Gastrocnemius medialis (tissue), 4 donors: Measurements from ENCODE around the gene TTC28. TPM values are rescaled to one million over a fixed set of nuclear protein-coding genes. Genes with fewer than 3 reads are reported as not detected.

Experiments
- ATAC-seq, 2 donors: fragments of 150-250 bp; one replicate each; pipeline ENCODE4 v1.9.1; 2016
- DNase-seq, 2 donors: peaks; one replicate each; pipeline ENCODE4 v3.0.0-alpha.2; 2019
- H3K27ac ChIP-seq, 4 donors: fragments of 200-600 bp; sonication (generic); 1 replicate in 1 of 4; 2 replicates in 3 of 4; pipeline ENCODE4 v1.5.1; 2016 to 2018; ENCODE audit warnings: mild to moderate bottlenecking in 2 of 4, moderate library complexity in 1 of 4
- H3K27me3 ChIP-seq, 3 donors: fragments of 200-600 bp; sonication (generic) in 2 of 3; 1 replicate in 1 of 3; 2 replicates in 2 of 3; pipeline versions ENCODE4 v1.5.1 to v1.6.0; 2016 to 2019; ENCODE audit warnings: mild to moderate bottlenecking in 1 of 3, moderate library complexity in 1 of 3
- H3K36me3 ChIP-seq, 2 donors: fragments of 200-600 bp; sonication (generic) in 1 of 2; one replicate each; pipeline ENCODE4 v1.5.1; 2017 to 2018
- H3K4me1 ChIP-seq, 2 donors: fragments of 200-600 bp; sonication (generic) in 1 of 2; one replicate each; pipeline ENCODE4 v1.5.1; 2016 to 2017; ENCODE audit warnings: mild to moderate bottlenecking in 2 of 2
- H3K4me3 ChIP-seq, 4 donors: fragments of 200-600 bp; sonication (generic) in 3 of 4; 1 replicate in 1 of 4; 2 replicates in 3 of 4; pipeline ENCODE4 v1.5.1; 2016 to 2019; ENCODE audit warnings: mild to moderate bottlenecking in 2 of 4
- H3K9me3 ChIP-seq, 3 donors: fragments of 200-600 bp; sonication (generic) in 2 of 3; 1 replicate in 1 of 3; 2 replicates in 2 of 3; pipeline ENCODE4 v1.5.1; 2016 to 2019
- POLR2A ChIP-seq, 2 donors: fragments of 450-650 bp; IDR thresholded peaks; one replicate each; pipeline ENCODE4 v1.6.1; 2017; ENCODE audit warnings: antibody characterized with exemption in 2 of 2, mild to moderate bottlenecking in 2 of 2, moderate library complexity in 2 of 2
- in situ Hi-C, 4 donors: fragments of 200-750 bp; cut with MboI; loops; one replicate each; pipeline versions ENCODE4 v1.15.0 to v1.8.0; 2017; ENCODE audit warnings: low sequenced_read_pairs in 4 of 4
- intact Hi-C: fragments of 100-400 bp; cut with DNase I; formaldehyde crosslinking; loops from one replicate; pipeline ENCODE4 v1.15.1; 2023; ENCODE audit warnings: low total_unique reads
- total RNA-seq, 4 donors: library from RNA; depleted of rRNA; stranded (reverse); fragments of >200 nt; gene quantifications; one replicate each; pipeline versions ENCODE4 v1.1.0 to v1.2.3, GENCODE V29; 2016
- TF ChIP-seq, protein P1 (sequence below), 5 experiments: fragments of 450-650 bp in 3 of 5; fragments of 200-600 bp in 2 of 5; sonication (generic) in 2 of 5; IDR thresholded peaks in 4 of 5; conservative IDR thresholded peaks in 1 of 5; 1 replicate in 4 of 5; 2 replicates in 1 of 5; pipeline ENCODE4 v1.5.1; 2016 to 2019; ENCODE audit warnings: antibody characterized with exemption in 5 of 5, mild to moderate bottlenecking in 3 of 5, moderate library complexity in 3 of 5

Gene TTC28
- total RNA-seq, 4 donors from 2014 or later = 6.3 to 18.1 (median 8.4) TPM

DNA sequence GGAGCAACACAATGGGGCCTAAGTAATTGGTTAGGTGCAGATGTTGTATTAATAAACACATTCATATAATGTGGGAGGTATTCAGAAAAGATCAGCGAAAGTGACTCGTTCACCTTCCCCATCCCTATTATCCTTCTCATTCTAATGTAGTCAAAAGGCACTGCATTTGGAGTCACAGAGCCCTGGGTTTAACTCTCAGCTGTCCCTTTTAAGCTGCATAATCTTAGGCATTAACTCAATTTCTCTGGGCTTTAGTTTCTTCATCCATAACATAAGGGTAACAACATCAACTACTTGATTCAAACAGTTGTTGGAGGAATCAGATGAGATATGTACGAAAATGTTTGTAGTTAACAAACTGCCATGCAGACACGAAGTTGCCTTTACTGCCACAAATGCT, 573.0 kb downstream of the TTC28 start:
- no peaks in the 10 kb centered on the region for H3K9me3 ChIP-seq
- ATAC-seq (no peak), DNase-seq (no peak)
- H3K27me3 ChIP-seq = no peaks in the 10 kb centered on the region
- H3K27ac ChIP-seq = no peak overlapping the region
- TF ChIP-seq, protein P1, sequence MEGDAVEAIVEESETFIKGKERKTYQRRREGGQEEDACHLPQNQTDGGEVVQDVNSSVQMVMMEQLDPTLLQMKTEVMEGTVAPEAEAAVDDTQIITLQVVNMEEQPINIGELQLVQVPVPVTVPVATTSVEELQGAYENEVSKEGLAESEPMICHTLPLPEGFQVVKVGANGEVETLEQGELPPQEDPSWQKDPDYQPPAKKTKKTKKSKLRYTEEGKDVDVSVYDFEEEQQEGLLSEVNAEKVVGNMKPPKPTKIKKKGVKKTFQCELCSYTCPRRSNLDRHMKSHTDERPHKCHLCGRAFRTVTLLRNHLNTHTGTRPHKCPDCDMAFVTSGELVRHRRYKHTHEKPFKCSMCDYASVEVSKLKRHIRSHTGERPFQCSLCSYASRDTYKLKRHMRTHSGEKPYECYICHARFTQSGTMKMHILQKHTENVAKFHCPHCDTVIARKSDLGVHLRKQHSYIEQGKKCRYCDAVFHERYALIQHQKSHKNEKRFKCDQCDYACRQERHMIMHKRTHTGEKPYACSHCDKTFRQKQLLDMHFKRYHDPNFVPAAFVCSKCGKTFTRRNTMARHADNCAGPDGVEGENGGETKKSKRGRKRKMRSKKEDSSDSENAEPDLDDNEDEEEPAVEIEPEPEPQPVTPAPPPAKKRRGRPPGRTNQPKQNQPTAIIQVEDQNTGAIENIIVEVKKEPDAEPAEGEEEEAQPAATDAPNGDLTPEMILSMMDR (IDR thresholded peaks at IDR 0.05 in 4 of 5, conservative IDR thresholded peaks at IDR 0.05 in 1 of 5) = no peak
- no peak for TF ChIP-seq POLR2A (IDR thresholded peaks at IDR 0.05)
- H3K36me3 ChIP-seq = no peaks in the 10 kb centered on the region
- no peak overlapping the region for H3K4me3 ChIP-seq
- in situ Hi-C loops = no loop called here
- no peaks in the 10 kb centered on the region for H3K4me1 ChIP-seq
- intact Hi-C loops = no loop called here

DNA sequence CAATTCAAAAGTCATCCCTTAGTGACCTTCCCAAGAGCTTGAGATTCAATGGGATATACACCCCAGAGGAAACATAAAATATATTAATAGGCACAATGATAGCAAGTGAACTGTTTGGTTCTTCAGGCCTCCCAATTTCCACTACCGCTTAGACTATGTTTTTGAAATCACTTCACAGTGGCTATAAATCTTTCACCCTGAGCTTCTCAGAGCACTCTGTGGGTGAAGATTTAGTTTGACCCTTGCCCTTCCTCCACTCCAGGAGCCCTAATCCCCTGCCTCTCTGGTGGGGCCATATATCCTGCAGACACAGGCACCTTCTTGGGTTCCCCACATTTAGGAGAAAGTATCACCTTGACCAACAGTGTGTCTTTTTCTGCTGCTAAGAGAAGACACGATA, 573.7 kb downstream of the TTC28 start:
- in situ Hi-C loops (no loop called here), intact Hi-C loops (no loop called here)
- Histone ChIP-seq H3K27me3 (no peaks in the 10 kb centered on the region), H3K27ac (no peak overlapping the region), H3K4me1 (no peaks in the 10 kb centered on the region), H3K4me3 (no peak overlapping the region), H3K9me3 (no peaks in the 10 kb centered on the region), H3K36me3 (no peaks in the 10 kb centered on the region)
- ATAC-seq (no peak), DNase-seq (no peak)
- TF ChIP-seq POLR2A (IDR thresholded peaks at IDR 0.05) = no peak
- TF ChIP-seq, protein P1 (IDR thresholded peaks at IDR 0.05 in 4 of 5, conservative IDR thresholded peaks at IDR 0.05 in 1 of 5) = no peak

DNA sequence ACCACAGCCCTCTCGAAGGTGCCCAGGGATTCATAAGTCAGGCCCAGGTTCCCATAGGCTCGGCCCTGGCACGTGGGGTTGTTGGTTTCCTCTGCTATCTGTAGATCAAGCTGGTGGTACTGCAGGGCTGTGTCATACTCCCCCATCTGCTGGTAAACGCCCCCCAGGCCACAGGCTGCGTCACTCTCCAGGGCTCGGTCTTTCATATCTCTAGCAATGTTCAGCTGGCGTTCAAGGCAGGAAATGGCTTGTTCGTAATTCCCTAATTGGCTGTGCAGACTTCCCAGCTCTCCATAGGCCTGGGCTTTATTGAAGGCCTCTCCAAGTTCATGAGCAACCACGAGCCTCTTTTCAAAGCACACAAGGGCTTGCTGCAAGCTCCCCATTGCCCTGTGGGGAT, 574.2 kb downstream of the TTC28 start:
- Histone ChIP-seq H3K4me3 (no peak overlapping the region), H3K4me1 (no peaks in the 10 kb centered on the region), H3K9me3 (no peaks in the 10 kb centered on the region), H3K27ac (no peak overlapping the region), H3K36me3 (no peaks in the 10 kb centered on the region), H3K27me3 (no peaks in the 10 kb centered on the region)
- intact Hi-C loops = no loop called here
- in situ Hi-C loops = no loop called here
- TF ChIP-seq POLR2A (IDR thresholded peaks at IDR 0.05) = no peak
- TF ChIP-seq, protein P1 (IDR thresholded peaks at IDR 0.05 in 4 of 5, conservative IDR thresholded peaks at IDR 0.05 in 1 of 5) = no peak
- DNase-seq (no peak), ATAC-seq (no peak)

DNA sequence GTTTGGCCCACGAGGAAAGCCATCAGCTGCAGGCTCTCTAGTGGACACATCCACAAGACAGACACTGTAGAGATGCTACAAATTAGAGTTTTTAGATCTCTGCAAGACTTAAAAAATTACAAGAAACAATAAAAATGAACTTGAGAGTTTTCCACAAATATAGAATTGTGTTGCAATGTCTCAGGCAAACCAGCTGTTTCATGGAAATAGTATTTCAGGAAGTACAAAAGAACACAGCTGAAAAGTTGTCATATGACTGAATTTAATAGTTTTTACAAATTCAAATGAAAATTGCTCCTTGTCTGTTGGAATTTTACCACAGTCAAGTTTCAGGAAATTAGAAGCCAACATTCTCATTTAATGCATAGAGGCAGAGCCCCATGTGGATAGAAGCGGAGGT, 576.0 kb downstream of the TTC28 start:
- H3K27me3 ChIP-seq = no peaks in the 10 kb centered on the region
- no peaks in the 10 kb centered on the region for H3K4me1 ChIP-seq
- H3K4me3 ChIP-seq = no peak overlapping the region
- intact Hi-C loops = no loop called here
- TF ChIP-seq POLR2A (IDR thresholded peaks at IDR 0.05) = no peak
- TF ChIP-seq, protein P1 (IDR thresholded peaks at IDR 0.05 in 4 of 5, conservative IDR thresholded peaks at IDR 0.05 in 1 of 5) = no peak
- ATAC-seq = no peak
- in situ Hi-C loops = no loop called here
- H3K36me3 ChIP-seq = peaks cover 0 to 3% of the 10 kb centered on the region in 2 donors
- H3K9me3 ChIP-seq = no peaks in the 10 kb centered on the region
- peak overlapping the region in 1 of 4 donors; percentile 35 for H3K27ac ChIP-seq
- DNase-seq = no peak

- no peaks in the 10 kb centered on the region for H3K27me3 ChIP-seq
- H3K36me3 ChIP-seq = peaks cover 0 to 14% of the 10 kb centered on the region in 2 donors
- no peaks in the 10 kb centered on the region for H3K9me3 ChIP-seq
- H3K27ac ChIP-seq = no peak overlapping the region
- no peak for TF ChIP-seq POLR2A (IDR thresholded peaks at IDR 0.05)
- TF ChIP-seq, protein P1 (IDR thresholded peaks at IDR 0.05 in 4 of 5, conservative IDR thresholded peaks at IDR 0.05 in 1 of 5) = no peak
- no peaks in the 10 kb centered on the region for H3K4me1 ChIP-seq
- intact Hi-C loops = no loop called here
- in situ Hi-C loops = no loop called here
- DNase-seq (no peak), ATAC-seq (no peak)
- H3K4me3 ChIP-seq = no peak overlapping the region
Measured at GRCh38 chr22:28102151-28102812, 577.4 kb downstream of the TTC28 start.
